ENCODE measurements around the gene FBXO4. TPM values are rescaled to one million over a fixed set of nuclear protein-coding genes. Genes with fewer than 3 reads are reported as not detected.
A peak's percentile ranks its signal among the peaks of the same experiment; 100 is the strongest.

FBXO4 gene, protein sequence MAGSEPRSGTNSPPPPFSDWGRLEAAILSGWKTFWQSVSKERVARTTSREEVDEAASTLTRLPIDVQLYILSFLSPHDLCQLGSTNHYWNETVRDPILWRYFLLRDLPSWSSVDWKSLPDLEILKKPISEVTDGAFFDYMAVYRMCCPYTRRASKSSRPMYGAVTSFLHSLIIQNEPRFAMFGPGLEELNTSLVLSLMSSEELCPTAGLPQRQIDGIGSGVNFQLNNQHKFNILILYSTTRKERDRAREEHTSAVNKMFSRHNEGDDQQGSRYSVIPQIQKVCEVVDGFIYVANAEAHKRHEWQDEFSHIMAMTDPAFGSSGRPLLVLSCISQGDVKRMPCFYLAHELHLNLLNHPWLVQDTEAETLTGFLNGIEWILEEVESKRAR
- polyA plus RNA-seq = 10 to 100 TPM in 1 of 3 donors, 1 to 10 TPM in 2; 8.5 to 17.5 (median 9.4) TPM

GRCh38 chr5:41924872-41925554 is at the start of gene FBXO4:
Gene FBXO4, plus strand, starts transcription at chr5:41925281. Its CDS starts 29 bp downstream, at chr5:41925310.
- H3K27ac ChIP-seq (ENCODE audit: low read depth, low read length) = peak within 1 kb of the TSS; percentile 84
- WGBS, 3 donors = 1% methylated on average over 60 of the region's 60 CpGs

- no peak overlapping the region for H3K27ac ChIP-seq (ENCODE audit: low read depth, low read length)
- 58 to 79% (median 76%) methylated on average over 2 of the region's 2 CpGs for WGBS, 3 donors
These were observed 48.4 kb upstream of the FBXO4 start for GRCh38 chr5:41876678-41877077.

GRCh38 chr5:41877408-41877807 is 47.7 kb upstream of the FBXO4 start:
- 93 to 97% (median 94%) methylated on average over 1 of the region's 1 CpG for WGBS, 3 donors
- H3K27ac ChIP-seq (ENCODE audit: low read depth, low read length) = no peak overlapping the region

- WGBS, 3 donors = 82 to 87% (median 82%) methylated on average over 2 of the region's 2 CpGs
- no peak overlapping the region for H3K27ac ChIP-seq (ENCODE audit: low read depth, low read length)
These were observed 46.9 kb upstream of the FBXO4 start for GRCh38 chr5:41878173-41878572.

DNA sequence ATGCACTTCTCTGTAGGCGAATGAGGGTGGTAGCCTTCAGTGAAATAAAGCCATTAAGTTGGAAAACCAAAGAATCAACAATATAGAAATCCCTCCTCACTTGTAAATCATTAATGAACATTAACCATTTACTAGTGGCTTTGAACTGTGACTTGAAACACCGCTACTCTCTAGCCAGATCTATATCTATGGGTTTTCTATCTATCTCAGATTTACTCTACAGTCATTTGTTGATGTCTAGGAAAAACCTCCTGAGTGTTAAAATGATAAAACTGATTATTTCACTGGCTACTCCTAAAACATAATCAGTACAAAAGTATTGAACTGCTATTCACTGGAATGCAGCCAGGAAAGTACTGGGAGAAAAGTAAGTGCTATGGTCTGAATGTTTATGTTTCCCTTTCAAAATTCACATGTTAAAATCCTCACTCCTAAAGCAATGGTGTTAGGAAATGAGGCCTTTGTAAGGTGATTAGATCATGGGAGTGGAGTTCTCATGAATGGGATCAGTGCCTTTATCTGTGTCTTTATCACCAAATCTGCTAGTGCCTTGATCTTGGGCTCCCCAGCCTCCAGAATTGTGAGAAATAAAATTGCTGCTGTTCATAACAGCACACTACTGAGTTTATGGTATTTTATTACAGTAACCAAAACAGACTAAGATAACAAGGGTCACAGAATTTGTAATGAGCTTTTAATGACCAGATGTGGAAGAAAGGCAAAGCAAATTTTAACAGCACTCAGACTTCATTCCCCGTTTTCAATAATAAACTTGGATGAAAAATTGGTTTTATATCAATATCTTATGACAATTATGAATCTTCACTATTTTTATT is 46.2 kb upstream of the FBXO4 start:
- no peak overlapping the region for H3K27ac ChIP-seq (ENCODE audit: low read depth, low read length)
- 45 to 86% (median 82%) methylated on average over 3 of the region's 3 CpGs for WGBS, 3 donors

GRCh38 chr5:41882765-41883164 is 42.3 kb upstream of the FBXO4 start:
- 70 to 78% (median 75%) methylated on average over 5 of the region's 5 CpGs for WGBS, 3 donors

GRCh38 chr5:41883243-41883642 is 41.8 kb upstream of the FBXO4 start:
- no peak overlapping the region for H3K27ac ChIP-seq (ENCODE audit: low read depth, low read length)
- WGBS, 3 donors = 68 to 82% (median 81%) methylated on average over 3 of the region's 3 CpGs

More at GRCh38 chr5:41882765-41883164, 42.3 kb upstream of the FBXO4 start:
- H3K27ac ChIP-seq (ENCODE audit: low read depth, low read length) = no peak overlapping the region

GRCh38 chr5:41883936-41884335 is 41.1 kb upstream of the FBXO4 start:
- no peak overlapping the region for H3K27ac ChIP-seq (ENCODE audit: low read depth, low read length)
- 91 to 94% (median 92%) methylated on average over 2 of the region's 2 CpGs for WGBS, 3 donors

DNA sequence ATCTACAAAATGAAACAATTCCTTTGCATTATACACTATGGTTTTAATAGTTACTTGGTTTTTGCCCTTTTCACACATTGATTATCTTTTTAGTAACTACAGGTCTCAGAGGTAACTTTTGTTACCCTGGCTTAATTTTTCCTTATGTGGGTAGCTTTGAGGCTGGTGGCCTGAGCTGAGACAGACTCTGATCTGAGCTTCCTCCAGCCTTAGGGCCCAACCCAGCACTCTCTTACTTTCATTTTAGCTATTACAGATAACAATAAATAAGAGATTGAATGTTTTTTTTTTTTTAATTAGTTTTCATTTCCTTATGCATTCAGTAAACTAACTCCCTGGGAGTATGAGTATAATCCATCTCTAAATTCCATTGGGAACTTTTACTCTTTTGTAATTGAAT is 39.8 kb upstream of the FBXO4 start:
- no peak overlapping the region for H3K27ac ChIP-seq (ENCODE audit: low read depth, low read length)

DNA sequence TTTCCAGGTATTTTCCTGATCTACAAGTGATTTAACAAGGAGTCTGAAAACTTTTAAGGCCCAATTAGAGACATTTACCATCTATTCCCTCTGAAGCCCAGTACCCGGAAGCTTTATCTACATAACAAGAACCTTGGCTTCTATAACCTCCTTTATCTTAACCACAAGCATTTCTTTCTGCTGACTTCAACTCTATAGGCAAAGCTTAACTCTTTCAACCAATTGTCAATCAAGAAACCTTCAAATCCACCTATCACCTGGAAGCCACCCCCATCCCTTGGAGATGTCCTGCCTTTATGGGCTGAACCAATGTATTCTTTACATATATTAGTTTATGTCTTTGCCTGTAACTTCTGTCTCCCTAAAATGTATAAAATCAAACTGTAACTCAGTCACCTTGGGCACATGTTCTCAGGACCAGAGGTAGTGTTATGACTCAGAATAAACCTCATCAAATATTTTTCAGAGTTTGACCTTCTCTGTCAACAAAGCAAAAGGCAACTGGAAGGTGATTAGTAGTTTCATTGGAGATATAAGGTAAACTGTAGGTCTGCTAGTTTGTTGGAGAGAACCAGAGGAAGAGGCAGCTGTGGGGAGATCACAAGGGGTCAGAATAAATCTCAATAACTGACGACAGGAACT is 33.9 kb upstream of the FBXO4 start:
- WGBS, 3 donors = 42 to 66% (median 60%) methylated on average over 2 of the region's 2 CpGs
- no peak overlapping the region for H3K27ac ChIP-seq (ENCODE audit: low read depth, low read length)

DNA sequence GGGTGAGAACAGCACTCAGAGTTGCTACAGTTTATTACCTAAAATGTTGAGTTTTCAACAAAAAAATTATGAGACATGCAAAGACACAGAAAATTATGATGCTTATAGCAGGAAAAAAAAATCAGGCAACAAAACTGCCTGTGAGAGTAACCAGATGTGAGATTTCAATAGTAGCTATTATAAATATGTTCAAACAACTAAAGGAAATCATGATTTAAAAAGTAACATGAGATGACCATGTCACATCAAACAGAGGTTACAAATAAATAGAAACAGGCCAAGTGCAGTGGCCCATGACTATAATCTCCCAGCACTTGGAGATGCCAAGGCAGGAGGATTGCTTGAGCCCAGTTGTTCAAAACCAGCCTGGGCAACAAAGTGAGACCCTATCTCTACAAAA is 33.0 kb upstream of the FBXO4 start:
- H3K27ac ChIP-seq (ENCODE audit: low read depth, low read length) = no peak overlapping the region

- WGBS, 3 donors = 75 to 83% (median 80%) methylated on average over 3 of the region's 3 CpGs
- no peak overlapping the region for H3K27ac ChIP-seq (ENCODE audit: low read depth, low read length)
These were observed 31.8 kb upstream of the FBXO4 start for GRCh38 chr5:41893074-41893851.

- 12 to 25% (median 17%) methylated on average over 2 of the region's 2 CpGs for WGBS, 3 donors
- no peak overlapping the region for H3K27ac ChIP-seq (ENCODE audit: low read depth, low read length)
These were observed 28.9 kb upstream of the FBXO4 start for GRCh38 chr5:41896230-41896629.

DNA sequence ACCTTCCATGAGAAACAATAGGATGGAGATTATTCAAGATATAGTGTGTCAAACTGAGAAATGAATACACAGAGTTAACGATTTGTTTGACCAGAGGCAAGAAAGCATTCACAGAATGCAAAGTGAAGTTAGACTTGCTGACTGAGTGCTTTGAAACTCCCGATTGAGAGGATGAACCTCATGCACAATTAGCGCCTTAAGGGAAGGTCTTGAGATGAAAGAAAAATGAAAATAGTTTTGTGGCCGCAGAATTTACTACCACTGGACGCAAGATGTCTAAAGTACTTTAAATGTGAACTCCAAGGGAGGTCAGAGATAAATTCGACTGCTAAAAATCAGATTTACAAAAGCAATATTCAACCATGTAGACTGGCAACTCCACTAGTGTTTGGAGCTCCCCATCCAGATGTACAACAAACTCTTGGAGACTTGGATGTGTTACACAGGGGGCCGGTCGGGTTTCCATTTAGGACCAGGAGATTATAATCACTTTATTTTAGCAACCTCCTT is 21.6 kb upstream of the FBXO4 start:
- WGBS, 3 donors = 37 to 47% (median 42%) methylated on average over 8 of the region's 8 CpGs
- peak overlapping the region; percentile 62 for H3K27ac ChIP-seq (ENCODE audit: low read depth, low read length)

DNA sequence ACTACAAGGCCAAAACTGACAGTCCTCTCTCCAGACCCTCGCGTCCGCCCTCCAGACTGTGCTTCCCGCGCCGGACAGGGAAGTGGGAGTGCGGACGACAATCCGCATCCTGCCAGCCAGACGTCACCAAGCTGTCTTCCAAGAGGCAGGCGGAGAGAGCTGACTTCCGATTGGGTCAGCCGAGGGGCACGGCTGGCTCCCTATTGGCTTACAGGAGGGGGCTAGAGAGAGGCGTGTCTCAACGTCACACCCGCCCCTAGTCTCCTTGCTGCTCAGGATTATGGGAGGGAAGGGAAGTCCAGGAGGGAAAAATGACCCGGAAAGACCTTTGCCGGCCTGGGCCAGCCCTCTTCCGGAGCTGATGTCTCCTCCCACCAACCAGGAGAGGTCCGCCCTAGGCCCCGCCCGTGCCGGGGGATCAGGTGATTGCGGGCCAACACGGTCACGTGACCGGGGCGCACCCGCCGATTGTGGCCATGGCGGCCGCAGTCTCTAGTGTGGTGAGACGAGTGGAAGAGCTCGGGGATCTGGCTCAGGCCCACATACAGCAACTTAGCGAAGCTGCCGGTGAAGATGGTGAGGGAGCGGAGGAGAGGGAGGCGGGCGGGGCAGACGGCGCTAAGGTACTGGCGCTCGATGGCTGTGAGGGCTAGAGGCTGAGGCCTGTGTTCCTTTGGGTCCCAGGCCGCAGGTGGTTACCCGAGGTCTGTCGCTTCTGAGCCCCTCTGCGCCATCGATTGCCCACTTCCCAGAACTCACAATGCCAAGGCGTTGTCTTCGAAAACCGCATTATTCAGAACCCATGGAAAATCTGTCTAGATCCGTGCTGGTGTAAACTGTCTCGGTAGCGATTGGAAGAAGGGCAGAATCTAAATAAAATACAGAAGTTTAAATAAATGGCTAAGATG is 20.9 kb upstream of the FBXO4 start, which contains the start of gene RIMOC1:
TSS of gene RIMOC1 (plus strand) at position 453 of the 908 bp plus-strand sequence. CDS start at position 477, 24 bp downstream.
- peak within 1 kb of the TSS; percentile 62 for H3K27ac ChIP-seq (ENCODE audit: low read depth, low read length)
- WGBS, 3 donors = 0% methylated on average over 53 to 55 of the region's 55 CpGs

- H3K27ac ChIP-seq (ENCODE audit: low read depth, low read length) = no peak overlapping the region
- WGBS, 3 donors = 87 to 89% (median 87%) methylated on average over 2 of the region's 2 CpGs
These were observed 18.9 kb upstream of the FBXO4 start for GRCh38 chr5:41906151-41906550.

Measured in adipose tissue (tissue), 3 donors.